Glutamatergic neuron (in vitro differentiated cells): ENCODE measurements around the gene RPL28. TPM values are rescaled to one million over a fixed set of nuclear protein-coding genes. Genes with fewer than 3 reads are reported as not detected.
A peak's percentile ranks its signal among the peaks of the same experiment; 100 is the strongest.

ENCODE experiments used
- DNase-seq: peaks from one replicate; pipeline ENCODE4 v3.0.0; 2022
- H3K27ac Mint-ChIP-seq: one replicate; pipeline ENCODE4 v1.8.0; 2020; ENCODE audit warnings: mild to moderate bottlenecking, mixed read lengths, inconsistent platforms; ENCODE audit not compliant: unreplicated experiment
- H3K27me3 Mint-ChIP-seq: one replicate; pipeline ENCODE4 v1.8.0; 2020; ENCODE audit warnings: mild to moderate bottlenecking, moderate library complexity, mixed read lengths, inconsistent platforms; ENCODE audit not compliant: unreplicated experiment
- H3K36me3 Mint-ChIP-seq: one replicate; pipeline ENCODE4 v1.8.0; 2020; ENCODE audit warnings: mild to moderate bottlenecking, mixed read lengths, inconsistent platforms; ENCODE audit not compliant: unreplicated experiment
- H3K4me1 Mint-ChIP-seq: one replicate; pipeline ENCODE4 v1.8.0; 2020; ENCODE audit warnings: mild to moderate bottlenecking, low read depth, mixed read lengths, inconsistent platforms; ENCODE audit not compliant: unreplicated experiment
- H3K4me3 Mint-ChIP-seq: one replicate; pipeline ENCODE4 v1.8.0; 2020; ENCODE audit warnings: mild to moderate bottlenecking, mixed read lengths, inconsistent platforms; ENCODE audit not compliant: unreplicated experiment
- H3K9me3 Mint-ChIP-seq: one replicate; pipeline ENCODE4 v1.8.0; 2020; ENCODE audit warnings: mild to moderate bottlenecking, moderate library complexity, mixed read lengths, inconsistent platforms; ENCODE audit not compliant: unreplicated experiment
- CTCF ChIP-seq: fragments of 200-600 bp; sonication (generic); IDR thresholded peaks from one replicate; pipeline ENCODE4 v1.5.0; 2021; ENCODE audit not compliant: partially characterized antibody, unreplicated experiment
- total RNA-seq: library from RNA; stranded (reverse); fragmentation: NEBNext Ultra II Directional; extraction: Animal tissue kit (Norgen Biotek cat#: 25700); gene quantifications from one replicate; pipeline ENCODE4 v1.2.1, GENCODE V29; 2021; ENCODE audit not compliant: unreplicated experiment

RPL28 gene
- total RNA-seq, 1 donor from 2014 or later, result 1,087 TPM

GRCh38 chr19:55382013-55382412 lies 3.7 kb upstream of the RPL28 start:
- Mint-ChIP-seq H3K4me3 (peak overlapping the region; percentile 47), H3K4me1 (peaks cover 12% of the 10 kb centered on the region), H3K9me3 (peaks cover 27% of the 10 kb centered on the region), H3K36me3 (no peaks in the 10 kb centered on the region), H3K27me3 (peaks cover 25% of the 10 kb centered on the region), H3K27ac (peak overlapping the region; percentile 49)
- no peak for DNase-seq
- no peak for TF ChIP-seq CTCF

- H3K36me3 Mint-ChIP-seq, result no peaks in the 10 kb centered on the region
- H3K27me3 Mint-ChIP-seq, result peaks cover 25% of the 10 kb centered on the region
- H3K4me3 Mint-ChIP-seq, result peak overlapping the region; percentile 74
- peak overlapping the region; percentile 92 for H3K27ac Mint-ChIP-seq
- DNase-seq, result no peak
- peaks cover 16% of the 10 kb centered on the region for H3K4me1 Mint-ChIP-seq
- TF ChIP-seq CTCF, result no peak
- H3K9me3 Mint-ChIP-seq, result peaks cover 28% of the 10 kb centered on the region
Observed at GRCh38 chr19:55382522-55383054, 3.1 kb upstream of the RPL28 start.

GRCh38 chr19:55383279-55384130 lies 2.2 kb upstream of the RPL28 start:
- Mint-ChIP-seq H3K4me1 (peaks cover 17% of the 10 kb centered on the region), H3K9me3 (peaks cover 28% of the 10 kb centered on the region), H3K27me3 (peaks cover 23% of the 10 kb centered on the region), H3K4me3 (peak overlapping the region; percentile 74), H3K36me3 (no peaks in the 10 kb centered on the region), H3K27ac (peak overlapping the region; percentile 92)
- no peak for TF ChIP-seq CTCF
- DNase-seq, result peak; percentile 72

GRCh38 chr19:55384131-55384919 lies 1.4 kb upstream of the RPL28 start, which contains the start of gene TMEM238:
Gene TMEM238, minus strand, starts transcription at chr19:55384292. Its CDS starts 33 bp downstream, at chr19:55384259.
- Mint-ChIP-seq H3K27me3 (peaks cover 21% of the 10 kb centered on the region), H3K27ac (peak within 1 kb of the TSS; percentile 92), H3K9me3 (peaks cover 24% of the 10 kb centered on the region), H3K36me3 (no peaks in the 10 kb centered on the region), H3K4me3 (peak within 1 kb of the TSS; percentile 95), H3K4me1 (peaks cover 17% of the 10 kb centered on the region)
- no peak for DNase-seq
- TF ChIP-seq CTCF, result no peak
